HEK293 (cell line): ENCODE data around the gene GRB2.

Experiments
- EGR2 ChIP-seq: fragments of 450-650 bp; formaldehyde crosslinking; IDR thresholded peaks from 2 replicates; pipeline ENCODE4 v1.5.1; 2016; ENCODE audit warnings: low read depth, missing biosample characterization, missing genetic modification characterization
- KLF10 ChIP-seq: fragments of 450-650 bp; IDR thresholded peaks from 2 replicates; pipeline ENCODE4 v1.5.1; 2018; ENCODE audit warnings: missing biosample characterization, mild to moderate bottlenecking, missing genetic modification characterization
- KLF16 ChIP-seq: fragments of 450-650 bp; formaldehyde crosslinking; IDR thresholded peaks from 2 replicates; pipeline ENCODE4 v1.5.1; 2017; ENCODE audit warnings: missing biosample characterization, missing genetic modification characterization
- KLF9 ChIP-seq: fragments of 450-650 bp; formaldehyde crosslinking; IDR thresholded peaks from 2 replicates; pipeline ENCODE4 v1.5.1; 2016; ENCODE audit warnings: missing biosample characterization, missing genetic modification characterization, low read depth
- OSR2 ChIP-seq: fragments of 450-650 bp; formaldehyde crosslinking; IDR thresholded peaks from 2 replicates; pipeline ENCODE4 v1.5.1; 2016; ENCODE audit warnings: missing biosample characterization, missing genetic modification characterization
- OVOL3 ChIP-seq: fragments of 450-650 bp; formaldehyde crosslinking; IDR thresholded peaks from 2 replicates; pipeline ENCODE4 v1.5.1; 2016; ENCODE audit warnings: missing biosample characterization, missing genetic modification characterization
- PRDM10 ChIP-seq: fragments of 450-650 bp; formaldehyde crosslinking; IDR thresholded peaks from 2 replicates; pipeline ENCODE4 v1.5.1; 2016; ENCODE audit warnings: missing biosample characterization, missing genetic modification characterization
- REPIN1 ChIP-seq: fragments of 450-650 bp; formaldehyde crosslinking; IDR thresholded peaks from 2 replicates; pipeline ENCODE4 v1.5.1; 2017; ENCODE audit warnings: missing biosample characterization, missing genetic modification characterization, low read depth
- SETDB1 ChIP-seq: IDR thresholded peaks from one replicate; pipeline ENCODE4 v1.6.1; 2017; ENCODE audit warnings: mild to moderate bottlenecking, low read length, moderate library complexity, mixed read lengths; ENCODE audit not compliant: insufficient read length
- SP2 ChIP-seq: fragments of 450-650 bp; formaldehyde crosslinking; IDR thresholded peaks from 2 replicates; pipeline ENCODE4 v1.5.1; 2016; ENCODE audit warnings: missing biosample characterization, missing genetic modification characterization
- SP7 ChIP-seq: fragments of 450-650 bp; formaldehyde crosslinking; IDR thresholded peaks from 2 replicates; pipeline ENCODE4 v1.5.1; 2016; ENCODE audit warnings: missing biosample characterization, missing genetic modification characterization
- TRIM28 ChIP-seq: IDR thresholded peaks from 2 replicates; pipeline ENCODE4 v1.6.1; 2011; ENCODE audit warnings: low read length, control low read depth, borderline replicate concordance
- ZFP37 ChIP-seq: fragments of 450-650 bp; formaldehyde crosslinking; IDR thresholded peaks from 2 replicates; pipeline ENCODE4 v1.5.1; 2016; ENCODE audit warnings: missing biosample characterization, missing genetic modification characterization
- ZFP69B ChIP-seq: fragments of 450-650 bp; formaldehyde crosslinking; IDR thresholded peaks from 2 replicates; pipeline ENCODE4 v1.5.1; 2016; ENCODE audit warnings: missing biosample characterization, missing genetic modification characterization
- ZNF10 ChIP-seq: fragments of 450-650 bp; formaldehyde crosslinking; IDR thresholded peaks from 2 replicates; pipeline ENCODE4 v1.5.1; 2017; ENCODE audit warnings: missing biosample characterization, missing genetic modification characterization
- ZNF2 ChIP-seq: fragments of 450-650 bp; formaldehyde crosslinking; IDR thresholded peaks from 2 replicates; pipeline ENCODE4 v1.5.1; 2016; ENCODE audit warnings: missing biosample characterization, missing genetic modification characterization
- ZNF335 ChIP-seq: fragments of 450-650 bp; formaldehyde crosslinking; conservative IDR thresholded peaks from 2 replicates; pipeline ENCODE4 v1.5.1; 2016; ENCODE audit warnings: missing biosample characterization, missing genetic modification characterization
- ZNF391 ChIP-seq: fragments of 450-650 bp; formaldehyde crosslinking; IDR thresholded peaks from 2 replicates; pipeline ENCODE4 v1.5.1; 2016; ENCODE audit warnings: low read depth, missing biosample characterization, missing genetic modification characterization, borderline replicate concordance
- ZNF394 ChIP-seq: fragments of 450-650 bp; formaldehyde crosslinking; IDR thresholded peaks from 2 replicates; pipeline ENCODE4 v1.5.1; 2016; ENCODE audit warnings: missing biosample characterization, missing genetic modification characterization, mild to moderate bottlenecking, moderate library complexity, borderline replicate concordance
- ZNF561 ChIP-seq: fragments of 450-650 bp; IDR thresholded peaks from 2 replicates; pipeline ENCODE4 v1.5.1; 2018; ENCODE audit warnings: missing biosample characterization, missing genetic modification characterization, borderline replicate concordance
- ZNF692 ChIP-seq: fragments of 450-650 bp; formaldehyde crosslinking; IDR thresholded peaks from 2 replicates; pipeline ENCODE4 v1.5.1; 2016; ENCODE audit warnings: missing biosample characterization, missing genetic modification characterization
- ZNF76 ChIP-seq: fragments of 450-650 bp; formaldehyde crosslinking; IDR thresholded peaks from 2 replicates; pipeline ENCODE4; 2016; ENCODE audit warnings: low read depth, missing biosample characterization, missing genetic modification characterization, borderline replicate concordance
- ZNF843 ChIP-seq: fragments of 450-650 bp; formaldehyde crosslinking; IDR thresholded peaks from 2 replicates; pipeline ENCODE4 v1.5.1; 2016; ENCODE audit warnings: missing biosample characterization, missing genetic modification characterization
- ZSCAN4 ChIP-seq: fragments of 450-650 bp; formaldehyde crosslinking; IDR thresholded peaks from 2 replicates; pipeline ENCODE4 v1.5.1; 2017; ENCODE audit warnings: missing biosample characterization, missing genetic modification characterization
- TF ChIP-seq, protein P1 (sequence below): fragments of 450-650 bp; formaldehyde crosslinking; IDR thresholded peaks from 2 replicates; pipeline ENCODE4 v1.5.1; 2016; ENCODE audit warnings: missing biosample characterization, missing genetic modification characterization
- TF ChIP-seq, protein P2 (sequence below): fragments of 450-650 bp; formaldehyde crosslinking; IDR thresholded peaks from 2 replicates; pipeline ENCODE4 v1.5.1; 2017; ENCODE audit warnings: missing biosample characterization, missing genetic modification characterization

GRB2 gene

DNA sequence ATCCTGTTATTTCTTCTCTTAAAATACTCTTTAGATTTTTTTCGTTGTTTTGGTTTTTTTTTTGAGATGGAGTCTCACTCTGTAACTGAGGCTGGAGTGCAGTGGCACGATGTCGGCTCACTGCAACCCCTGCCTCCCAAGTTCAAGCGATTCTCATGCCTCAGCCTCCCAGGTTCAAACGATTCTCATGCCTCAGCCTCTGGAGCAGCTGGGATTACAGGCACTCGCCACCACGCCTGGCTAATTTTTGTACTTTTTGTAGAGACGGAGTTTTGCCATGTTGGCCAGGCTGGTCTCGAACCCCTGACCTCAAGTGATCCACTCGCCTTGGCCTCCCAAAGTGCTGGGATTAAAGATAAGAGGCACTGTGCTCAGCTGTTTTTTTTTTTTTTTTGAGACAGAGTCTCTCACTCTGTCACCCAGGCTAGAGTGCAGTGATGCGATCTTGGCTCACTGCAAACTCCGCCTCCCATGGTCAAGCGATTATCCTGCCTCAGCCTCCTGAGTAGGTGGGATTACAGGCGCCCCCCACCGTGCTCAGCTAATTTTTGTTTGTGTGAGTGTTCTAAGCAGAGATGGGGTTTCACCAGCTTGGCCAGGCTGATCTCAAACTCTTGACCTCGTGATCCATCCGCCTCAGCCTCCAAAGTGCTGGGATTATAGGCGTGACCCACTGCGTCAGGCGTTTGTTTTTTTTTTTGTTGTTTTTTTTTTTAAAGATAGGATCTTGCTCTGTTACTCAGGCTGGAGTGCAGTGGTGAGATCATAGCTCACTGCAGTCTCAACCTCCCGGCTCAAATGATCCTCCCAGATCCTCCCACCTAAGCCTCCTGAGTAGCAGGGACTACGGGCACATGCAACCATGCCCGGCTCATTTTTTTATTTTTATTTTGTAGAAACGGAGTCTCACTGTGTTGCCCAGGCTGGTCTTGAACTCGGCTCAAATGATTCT lies 37.4 kb downstream of the GRB2 start (continued):
- TF ChIP-seq ZNF843 (peak; percentile 97), ZNF2 (tag by site-specific recombination) (peak; percentile 93; the same call in 1 of the 2 replicates), KLF9 (tag by site-specific recombination) (peak; percentile 85), OVOL3 (tag by site-specific recombination) (peak; percentile 74; the same call in 1 of the 2 replicates), ZSCAN4 (tag by site-specific recombination) (peak; percentile 40; the same call in 1 of the 2 replicates), ZNF10 (peak; percentile 31; the same call in 1 of the 2 replicates), ZNF391 (tag by site-specific recombination) (peak; percentile 94; the same call in 1 of the 2 replicates), ZFP69B (tag by site-specific recombination) (peak; percentile 87), SETDB1 (peak; percentile 33), PRDM10 (tag by site-specific recombination) (peak; percentile 70), TRIM28 (peak; percentile 79; the same call in 1 of the 2 replicates), ZFP37 (tag by site-specific recombination) (0 out of 2 replicates have a peak, but pooled peaks have one; percentile 14), KLF16 (tag by site-specific recombination) (peak; percentile 79), OSR2 (tag by site-specific recombination) (peak; percentile 92), ZNF692 (tag by site-specific recombination) (peak; percentile 80), ZNF335 (peak; percentile 49; the same call in 1 of the 2 replicates), EGR2 (tag by site-specific recombination) (peak; percentile 89), KLF10 (tag by site-specific recombination) (peak; percentile 68), ZNF561 (0 out of 2 replicates have a peak, but pooled peaks have one; percentile 48), REPIN1 (tag by site-specific recombination) (peak; percentile 84; the same call in 1 of the 2 replicates), ZNF394 (tag by site-specific recombination) (peak; percentile 69; the same call in 1 of the 2 replicates), ZNF76 (peak; percentile 40; the same call in 1 of the 2 replicates), SP7 (tag by site-specific recombination) (peak; percentile 99), SP2 (tag by site-specific recombination) (peak; percentile 76)
- TF ChIP-seq, protein P1, sequence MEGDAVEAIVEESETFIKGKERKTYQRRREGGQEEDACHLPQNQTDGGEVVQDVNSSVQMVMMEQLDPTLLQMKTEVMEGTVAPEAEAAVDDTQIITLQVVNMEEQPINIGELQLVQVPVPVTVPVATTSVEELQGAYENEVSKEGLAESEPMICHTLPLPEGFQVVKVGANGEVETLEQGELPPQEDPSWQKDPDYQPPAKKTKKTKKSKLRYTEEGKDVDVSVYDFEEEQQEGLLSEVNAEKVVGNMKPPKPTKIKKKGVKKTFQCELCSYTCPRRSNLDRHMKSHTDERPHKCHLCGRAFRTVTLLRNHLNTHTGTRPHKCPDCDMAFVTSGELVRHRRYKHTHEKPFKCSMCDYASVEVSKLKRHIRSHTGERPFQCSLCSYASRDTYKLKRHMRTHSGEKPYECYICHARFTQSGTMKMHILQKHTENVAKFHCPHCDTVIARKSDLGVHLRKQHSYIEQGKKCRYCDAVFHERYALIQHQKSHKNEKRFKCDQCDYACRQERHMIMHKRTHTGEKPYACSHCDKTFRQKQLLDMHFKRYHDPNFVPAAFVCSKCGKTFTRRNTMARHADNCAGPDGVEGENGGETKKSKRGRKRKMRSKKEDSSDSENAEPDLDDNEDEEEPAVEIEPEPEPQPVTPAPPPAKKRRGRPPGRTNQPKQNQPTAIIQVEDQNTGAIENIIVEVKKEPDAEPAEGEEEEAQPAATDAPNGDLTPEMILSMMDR (tag by site-specific recombination): 0 out of 2 replicates have a peak, but pooled peaks have one; percentile 15
- TF ChIP-seq, protein P2, sequence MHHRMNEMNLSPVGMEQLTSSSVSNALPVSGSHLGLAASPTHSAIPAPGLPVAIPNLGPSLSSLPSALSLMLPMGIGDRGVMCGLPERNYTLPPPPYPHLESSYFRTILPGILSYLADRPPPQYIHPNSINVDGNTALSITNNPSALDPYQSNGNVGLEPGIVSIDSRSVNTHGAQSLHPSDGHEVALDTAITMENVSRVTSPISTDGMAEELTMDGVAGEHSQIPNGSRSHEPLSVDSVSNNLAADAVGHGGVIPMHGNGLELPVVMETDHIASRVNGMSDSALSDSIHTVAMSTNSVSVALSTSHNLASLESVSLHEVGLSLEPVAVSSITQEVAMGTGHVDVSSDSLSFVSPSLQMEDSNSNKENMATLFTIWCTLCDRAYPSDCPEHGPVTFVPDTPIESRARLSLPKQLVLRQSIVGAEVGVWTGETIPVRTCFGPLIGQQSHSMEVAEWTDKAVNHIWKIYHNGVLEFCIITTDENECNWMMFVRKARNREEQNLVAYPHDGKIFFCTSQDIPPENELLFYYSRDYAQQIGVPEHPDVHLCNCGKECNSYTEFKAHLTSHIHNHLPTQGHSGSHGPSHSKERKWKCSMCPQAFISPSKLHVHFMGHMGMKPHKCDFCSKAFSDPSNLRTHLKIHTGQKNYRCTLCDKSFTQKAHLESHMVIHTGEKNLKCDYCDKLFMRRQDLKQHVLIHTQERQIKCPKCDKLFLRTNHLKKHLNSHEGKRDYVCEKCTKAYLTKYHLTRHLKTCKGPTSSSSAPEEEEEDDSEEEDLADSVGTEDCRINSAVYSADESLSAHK (tag by site-specific recombination): peak; percentile 83
